Measurements from ENCODE around the gene ATP2A2.

- TF ChIP-seq FOSL1 (IDR thresholded peaks at IDR 0.05; ENCODE audit: low read depth) (no peak), POLR2A (IDR thresholded peaks at IDR 0.05; ENCODE audit: borderline replicate concordance, extremely low read depth, insufficient read depth, insufficient read length) (no peak), REST (IDR thresholded peaks at IDR 0.05; ENCODE audit: low read depth) (no peak)
These were observed 67.5 kb downstream of the ATP2A2 start for GRCh38 chr12:110348431-110349059.
